OCI-LY7 (cell line): ENCODE results near the gene S100A1. TPM values are rescaled to one million over a fixed set of nuclear protein-coding genes. Genes with fewer than 3 reads are reported as not detected.

Source experiments
- BruUV-seq: library from RNA; stranded (reverse); fragments of 400-500 nt; replicated peaks from 2 replicates; lab custom pipeline; 2021; lab: Mats Ljungman, UMichigan
- CTCF ChIA-PET: fragments of 300-600 bp; sonication (Branson Sonifier 250); formaldehyde crosslinking; loops from one replicate; lab custom pipeline; 2022; ENCODE audit warnings: antibody characterized with exemption; ENCODE audit not compliant: unreplicated experiment; lab: Charles Lee
- POLR2A ChIA-PET: fragments of 300-600 bp; sonication (Branson Sonifier 250); formaldehyde crosslinking; loops from one replicate; lab custom pipeline; 2022; ENCODE audit warnings: antibody characterized with exemption; lab: Charles Lee
- DNase-seq: peaks from one replicate; pipeline ENCODE4 v3.0.0-alpha.2; 2015; ENCODE audit warnings: low spot score
- H2AFZ ChIP-seq: fragments of 200-600 bp; sonication (generic), shearing (Covaris generic); 2 replicates; pipeline ENCODE4 v1.6.1; 2014; ENCODE audit warnings: mild to moderate bottlenecking, antibody characterized with exemption, low read length, moderate library complexity
- H3K27ac ChIP-seq: fragments of 200-600 bp; sonication (generic); 2 replicates; pipeline ENCODE4 v1.5.1; 2014; ENCODE audit warnings: mixed run types, low read depth, mild to moderate bottlenecking, moderate library complexity, low read length, inconsistent platforms; ENCODE audit not compliant: poor library complexity, severe bottlenecking
- H3K36me3 ChIP-seq: fragments of 200-600 bp; sonication (generic); 2 replicates; pipeline ENCODE4 v1.6.1; 2014; ENCODE audit warnings: mild to moderate bottlenecking, antibody characterized with exemption, low read length, moderate library complexity, mixed read lengths; ENCODE audit not compliant: insufficient read depth
- H3K4me1 ChIP-seq: fragments of 200-600 bp; sonication (generic); 2 replicates; pipeline ENCODE4 v1.5.1; 2014; ENCODE audit warnings: mild to moderate bottlenecking, low read length; ENCODE audit not compliant: insufficient read depth, poor library complexity, severe bottlenecking
- H3K4me2 ChIP-seq: fragments of 200-600 bp; sonication (generic); 2 replicates; pipeline ENCODE4 v1.6.1; 2014; ENCODE audit warnings: mild to moderate bottlenecking, low read length
- H3K4me3 ChIP-seq: fragments of 200-600 bp; sonication (generic); 2 replicates; pipeline ENCODE4 v1.5.1; 2014; ENCODE audit warnings: mild to moderate bottlenecking, low read depth, low read length; ENCODE audit not compliant: poor library complexity, severe bottlenecking
- H3K79me2 ChIP-seq: fragments of 200-600 bp; sonication (generic); 2 replicates; pipeline ENCODE4 v1.6.1; 2016; ENCODE audit warnings: low read depth, mild to moderate bottlenecking, low read length, moderate library complexity, mixed read lengths; ENCODE audit not compliant: insufficient read depth
- H3K9me2 ChIP-seq: fragments of 200-600 bp; sonication (generic); 2 replicates; pipeline ENCODE4 v1.6.1; 2016; ENCODE audit warnings: mild to moderate bottlenecking, low read length, mixed read lengths; ENCODE audit not compliant: insufficient read depth
- H3K9me3 ChIP-seq: fragments of 200-600 bp; sonication (generic); 2 replicates; pipeline ENCODE4 v1.6.1; 2014; ENCODE audit warnings: mild to moderate bottlenecking, mixed run types, low read length, mixed read lengths
- H4K20me1 ChIP-seq: fragments of 200-600 bp; sonication (generic); 2 replicates; pipeline ENCODE4 v1.6.1; 2014; ENCODE audit warnings: mild to moderate bottlenecking, antibody characterized with exemption, low read length, moderate library complexity, mixed read lengths; ENCODE audit not compliant: insufficient read depth
- EZH2phosphoT487 ChIP-seq: fragments of 200-600 bp; sonication (generic); IDR thresholded peaks from 2 replicates; pipeline ENCODE4 v1.6.1; 2018; ENCODE audit warnings: low read depth, borderline replicate concordance, mild to moderate bottlenecking, mixed run types, antibody characterized with exemption, low read length, moderate library complexity, mixed read lengths
- intact Hi-C: fragments of 100-400 bp; cut with micrococcal nuclease; formaldehyde crosslinking; loops from one replicate; pipeline ENCODE4 v1.10.0; 2022; ENCODE audit not compliant: unreplicated experiment
- total RNA-seq, 2 experiments: library from RNA; depleted of rRNA in 1 of 2; stranded (reverse); fragments of >200 nt in 1 of 2; shearing (Covaris generic) in 1 of 2; gene quantifications; 2 replicates each; pipeline ENCODE4 v1.2.3, GENCODE V29; 2014 to 2022
- TF ChIP-seq, protein P1 (sequence below): fragments of 200-600 bp; sonication (generic); conservative IDR thresholded peaks from 2 replicates; pipeline ENCODE4 v1.5.1; 2014; ENCODE audit warnings: mild to moderate bottlenecking, antibody characterized with exemption, low read length, moderate library complexity, mixed read lengths

S100A1 gene
- total RNA-seq, 2 experiments from 2014 or later: not detected

DNA sequence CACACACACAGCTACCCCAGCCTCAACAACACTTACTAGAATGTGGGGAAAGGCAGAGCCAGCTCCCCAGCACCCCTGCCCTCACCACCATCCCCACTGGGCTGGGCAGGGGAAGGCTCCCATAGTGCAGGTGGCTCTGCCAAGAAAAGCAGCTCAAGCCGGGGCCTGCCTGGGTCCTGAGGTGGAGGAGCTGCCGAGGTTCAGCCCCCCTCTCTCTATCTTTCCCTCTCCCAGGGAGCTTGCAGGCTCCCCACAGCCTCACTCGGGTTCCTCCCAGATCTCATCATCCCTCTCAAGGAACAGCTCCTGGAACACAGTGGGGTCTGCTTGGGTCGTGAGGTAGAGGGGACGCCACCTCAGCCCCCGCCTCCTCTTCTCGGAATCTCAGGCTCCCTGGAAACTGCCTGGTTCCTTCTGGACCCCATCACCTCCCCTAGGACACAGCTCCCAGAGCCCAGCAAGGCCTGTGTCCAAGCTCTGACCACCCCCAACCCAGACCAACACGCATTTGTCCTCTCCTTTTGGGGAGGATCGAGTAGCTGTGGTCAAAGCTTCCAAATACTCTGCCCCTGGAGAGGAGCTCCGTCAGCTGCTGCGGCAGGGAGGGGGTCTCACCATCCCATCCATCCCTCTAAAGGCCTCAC is 16.0 kb upstream of the S100A1 start:
- DNase-seq: no peak
- H3K79me2 ChIP-seq: no peaks in the 10 kb centered on the region
- POLR2A ChIA-PET: interaction anchor here (0.5 to 1.2 kb wide), 2 partner anchors 20 to 31 kb away, joined by 3 read pairs; no protein-coding TSS in a partner anchor
- H3K4me3 ChIP-seq: no peak overlapping the region
- no peak overlapping the region for H3K27ac ChIP-seq
- no peaks in the 10 kb centered on the region for H3K4me1 ChIP-seq
- H4K20me1 ChIP-seq: no peaks in the 10 kb centered on the region
- TF ChIP-seq, protein P1, sequence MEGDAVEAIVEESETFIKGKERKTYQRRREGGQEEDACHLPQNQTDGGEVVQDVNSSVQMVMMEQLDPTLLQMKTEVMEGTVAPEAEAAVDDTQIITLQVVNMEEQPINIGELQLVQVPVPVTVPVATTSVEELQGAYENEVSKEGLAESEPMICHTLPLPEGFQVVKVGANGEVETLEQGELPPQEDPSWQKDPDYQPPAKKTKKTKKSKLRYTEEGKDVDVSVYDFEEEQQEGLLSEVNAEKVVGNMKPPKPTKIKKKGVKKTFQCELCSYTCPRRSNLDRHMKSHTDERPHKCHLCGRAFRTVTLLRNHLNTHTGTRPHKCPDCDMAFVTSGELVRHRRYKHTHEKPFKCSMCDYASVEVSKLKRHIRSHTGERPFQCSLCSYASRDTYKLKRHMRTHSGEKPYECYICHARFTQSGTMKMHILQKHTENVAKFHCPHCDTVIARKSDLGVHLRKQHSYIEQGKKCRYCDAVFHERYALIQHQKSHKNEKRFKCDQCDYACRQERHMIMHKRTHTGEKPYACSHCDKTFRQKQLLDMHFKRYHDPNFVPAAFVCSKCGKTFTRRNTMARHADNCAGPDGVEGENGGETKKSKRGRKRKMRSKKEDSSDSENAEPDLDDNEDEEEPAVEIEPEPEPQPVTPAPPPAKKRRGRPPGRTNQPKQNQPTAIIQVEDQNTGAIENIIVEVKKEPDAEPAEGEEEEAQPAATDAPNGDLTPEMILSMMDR: no peak
- no peak for TF ChIP-seq EZH2phosphoT487
- no peaks in the 10 kb centered on the region for H3K9me3 ChIP-seq
- H3K36me3 ChIP-seq: no peaks in the 10 kb centered on the region
- CTCF ChIA-PET: no interaction called here
- no TSS peak for BruUV-seq
- no peak overlapping the region for H2AFZ ChIP-seq
- H3K4me2 ChIP-seq: no peak overlapping the region
- no peaks in the 10 kb centered on the region for H3K9me2 ChIP-seq
- intact Hi-C loops: no loop called here

DNA sequence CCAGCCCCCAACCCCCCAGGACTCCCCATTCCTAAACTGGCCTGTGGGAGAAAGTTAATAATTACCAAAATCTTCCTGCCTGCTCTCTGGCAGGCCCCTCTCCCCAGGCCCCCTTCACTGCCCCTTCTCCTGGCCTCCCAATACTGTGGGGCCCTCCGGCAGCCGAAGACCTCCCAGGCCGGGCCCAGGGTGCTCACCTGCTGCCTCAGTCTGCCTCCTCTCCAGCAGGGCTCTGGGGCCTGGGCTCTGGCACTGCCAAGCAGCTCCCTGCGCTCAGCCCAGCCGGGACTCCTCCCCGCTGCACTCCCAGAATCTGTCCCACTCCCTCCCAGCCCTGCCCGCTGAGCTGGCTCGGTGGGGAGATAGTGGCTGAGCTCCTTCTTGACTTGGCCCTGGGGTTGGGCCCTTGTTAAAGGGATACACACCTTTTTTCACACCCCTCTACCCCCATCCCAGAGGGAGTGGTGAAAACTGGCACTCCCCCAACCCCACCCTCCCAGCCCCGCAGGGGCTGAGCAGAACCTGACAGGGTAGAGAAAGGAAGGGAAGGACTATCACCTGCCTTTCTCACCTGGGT is 15.4 kb upstream of the S100A1 start, which contains the start of gene S100A16:
Gene S100A16, minus strand, starts transcription at position 383 of the 577 bp plus-strand sequence. CDS start 4,986 bp downstream, outside the sequence.
- CTCF ChIA-PET: no interaction called here
- TF ChIP-seq, protein P1: no peak
- no peak for TF ChIP-seq EZH2phosphoT487
- Histone ChIP-seq H3K4me2 (no peak within 1 kb of the TSS), H3K9me2 (no peaks in the 10 kb centered on the region), H3K36me3 (no peaks in the 10 kb centered on the region), H3K27ac (no peak within 1 kb of the TSS), H3K4me3 (no peak within 1 kb of the TSS), H4K20me1 (no peaks in the 10 kb centered on the region), H3K79me2 (no peaks in the 10 kb centered on the region), H2AFZ (no peak within 1 kb of the TSS), H3K4me1 (peaks cover 2% of the 10 kb centered on the region), H3K9me3 (no peaks in the 10 kb centered on the region)
- no peak for DNase-seq
- POLR2A ChIA-PET: interaction anchor here (0.5 to 1.2 kb wide), 3 partner anchors 9 to 32 kb away, joined by 3 to 4 read pairs (median 3); no protein-coding TSS in a partner anchor
- no TSS peak for BruUV-seq
- intact Hi-C loops: no loop called here

DNA sequence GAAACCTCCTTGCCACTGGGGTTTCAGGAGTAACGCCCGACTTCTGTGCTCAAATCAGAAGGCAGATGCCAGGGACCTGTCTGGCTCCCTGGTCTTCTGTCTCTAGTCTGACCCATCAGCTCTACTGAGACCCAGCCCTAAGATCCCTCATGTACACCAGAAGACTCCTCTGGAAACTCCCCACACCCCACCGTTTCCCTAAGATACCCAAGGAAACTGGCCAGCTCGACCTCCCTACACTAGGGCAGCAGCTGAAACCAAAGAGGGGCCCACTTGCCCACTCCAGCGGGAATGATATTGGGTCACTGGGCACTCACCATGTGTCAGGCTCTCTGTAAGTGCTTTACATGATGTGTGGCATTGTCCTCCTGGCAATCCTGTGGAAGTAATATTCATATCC is 14.8 kb upstream of the S100A1 start:
- Histone ChIP-seq H3K27ac (no peak overlapping the region), H3K79me2 (no peaks in the 10 kb centered on the region), H3K4me2 (no peak overlapping the region), H3K9me2 (no peaks in the 10 kb centered on the region), H3K36me3 (no peaks in the 10 kb centered on the region), H4K20me1 (no peaks in the 10 kb centered on the region), H3K4me3 (no peak overlapping the region), H3K9me3 (no peaks in the 10 kb centered on the region), H2AFZ (no peak overlapping the region), H3K4me1 (peaks cover 5% of the 10 kb centered on the region)
- intact Hi-C loops: no loop called here
- ChIA-PET CTCF (no interaction called here), POLR2A (interaction anchor here (0.6 kb wide), 1 partner anchor 9 kb away, joined by 4 read pairs; no protein-coding TSS in a partner anchor)
- no TSS peak for BruUV-seq
- TF ChIP-seq, protein P1: no peak
- no peak for TF ChIP-seq EZH2phosphoT487
- DNase-seq: no peak
